Measurements from ENCODE around the gene SORL1.
A peak's percentile ranks its signal among the peaks of the same experiment; 100 is the strongest.
"Not testable (repeated sequence)": the region's sequence is repeated elsewhere in the genome, so short reads cannot be mapped to it uniquely, and the experiment has no call there.

SORL1 gene

GRCh38 chr11:121634273-121634672 lies 182.2 kb downstream of the SORL1 start:
- H3K4me3 ChIP-seq (ENCODE audit: low read depth, low read length), result no peak overlapping the region
- no peak for DNase-seq (ENCODE audit: low read depth)
- TF ChIP-seq MYC (IDR thresholded peaks at IDR 0.05; ENCODE audit: low read depth, low read length) (no peak), MAX (IDR thresholded peaks at IDR 0.05; ENCODE audit: low read depth, low read length) (no peak), POLR2A (IDR thresholded peaks at IDR 0.05; ENCODE audit: extremely low read depth, insufficient read length) (no peak)
- TF ChIP-seq, protein P1, sequence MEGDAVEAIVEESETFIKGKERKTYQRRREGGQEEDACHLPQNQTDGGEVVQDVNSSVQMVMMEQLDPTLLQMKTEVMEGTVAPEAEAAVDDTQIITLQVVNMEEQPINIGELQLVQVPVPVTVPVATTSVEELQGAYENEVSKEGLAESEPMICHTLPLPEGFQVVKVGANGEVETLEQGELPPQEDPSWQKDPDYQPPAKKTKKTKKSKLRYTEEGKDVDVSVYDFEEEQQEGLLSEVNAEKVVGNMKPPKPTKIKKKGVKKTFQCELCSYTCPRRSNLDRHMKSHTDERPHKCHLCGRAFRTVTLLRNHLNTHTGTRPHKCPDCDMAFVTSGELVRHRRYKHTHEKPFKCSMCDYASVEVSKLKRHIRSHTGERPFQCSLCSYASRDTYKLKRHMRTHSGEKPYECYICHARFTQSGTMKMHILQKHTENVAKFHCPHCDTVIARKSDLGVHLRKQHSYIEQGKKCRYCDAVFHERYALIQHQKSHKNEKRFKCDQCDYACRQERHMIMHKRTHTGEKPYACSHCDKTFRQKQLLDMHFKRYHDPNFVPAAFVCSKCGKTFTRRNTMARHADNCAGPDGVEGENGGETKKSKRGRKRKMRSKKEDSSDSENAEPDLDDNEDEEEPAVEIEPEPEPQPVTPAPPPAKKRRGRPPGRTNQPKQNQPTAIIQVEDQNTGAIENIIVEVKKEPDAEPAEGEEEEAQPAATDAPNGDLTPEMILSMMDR (IDR thresholded peaks at IDR 0.05; ENCODE audit: low read depth, low read length), result no peak

DNA sequence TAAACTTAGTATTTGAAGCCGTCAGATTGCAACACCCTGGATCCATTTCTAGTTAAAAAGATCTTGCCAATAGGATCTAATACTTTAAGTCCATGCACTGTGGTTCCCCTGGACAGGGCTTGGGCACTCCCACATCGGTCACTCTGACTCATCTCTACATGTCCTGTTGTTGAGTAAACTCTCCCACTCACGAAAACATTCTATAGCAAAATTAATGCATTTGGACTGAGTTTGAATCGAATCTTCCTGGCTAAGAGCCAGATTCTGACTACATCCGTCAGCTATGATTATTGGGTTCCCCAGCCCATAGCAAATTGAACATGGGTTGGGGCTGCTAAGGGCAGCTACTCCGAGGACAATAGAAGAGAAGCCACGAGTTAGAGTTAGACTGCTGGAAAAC lies 182.8 kb downstream of the SORL1 start:
- TF ChIP-seq, protein P1 (IDR thresholded peaks at IDR 0.05; ENCODE audit: low read depth, low read length), result no peak
- peak; percentile 36 for DNase-seq (ENCODE audit: low read depth)
- no peak overlapping the region for H3K4me3 ChIP-seq (ENCODE audit: low read depth, low read length)

GRCh38 chr11:121636081-121636799 lies 184.1 kb downstream of the SORL1 start:
- TF ChIP-seq MYC (IDR thresholded peaks at IDR 0.05; ENCODE audit: low read depth, low read length) (no peak), MAX (IDR thresholded peaks at IDR 0.05; ENCODE audit: low read depth, low read length) (no peak), POLR2A (IDR thresholded peaks at IDR 0.05; ENCODE audit: extremely low read depth, insufficient read length) (no peak)
- TF ChIP-seq, protein P1 (IDR thresholded peaks at IDR 0.05; ENCODE audit: low read depth, low read length), result no peak
- no peak for DNase-seq (ENCODE audit: low read depth)
- no peak overlapping the region for H3K4me3 ChIP-seq (ENCODE audit: low read depth, low read length)

DNA sequence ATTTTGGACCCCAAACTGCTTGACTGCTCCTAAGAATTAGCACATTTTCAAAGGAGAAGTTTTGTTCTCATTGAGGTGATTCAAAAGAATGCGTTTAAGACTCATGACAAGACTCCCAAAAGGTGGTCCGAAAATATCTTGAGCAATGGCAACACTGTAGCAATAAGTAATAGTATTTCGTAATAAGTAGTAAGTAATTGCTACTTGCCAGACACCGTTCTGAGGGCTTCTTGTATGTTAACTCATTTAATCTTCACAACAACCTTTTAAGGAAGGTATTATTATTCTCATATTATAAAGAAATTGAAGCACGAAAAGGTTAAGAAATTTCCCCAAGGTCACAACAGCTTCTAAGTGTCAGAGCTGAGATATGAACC lies 184.7 kb downstream of the SORL1 start:
- TF ChIP-seq MYC (IDR thresholded peaks at IDR 0.05; ENCODE audit: low read depth, low read length) (no peak), MAX (IDR thresholded peaks at IDR 0.05; ENCODE audit: low read depth, low read length) (no peak), POLR2A (IDR thresholded peaks at IDR 0.05; ENCODE audit: extremely low read depth, insufficient read length) (no peak)
- TF ChIP-seq, protein P1 (IDR thresholded peaks at IDR 0.05; ENCODE audit: low read depth, low read length), result no peak
- DNase-seq (ENCODE audit: low read depth), result peak; percentile 17
- H3K4me3 ChIP-seq (ENCODE audit: low read depth, low read length), result no peak overlapping the region

- DNase-seq (ENCODE audit: low read depth); H3K4me3 ChIP-seq (ENCODE audit: low read depth, low read length): not testable (repeated sequence)
Observed at GRCh38 chr11:121637587-121637986, 185.5 kb downstream of the SORL1 start.

- DNase-seq (ENCODE audit: low read depth), result peak; percentile 29
- TF ChIP-seq MAX (IDR thresholded peaks at IDR 0.05; ENCODE audit: low read depth, low read length) (no peak), POLR2A (IDR thresholded peaks at IDR 0.05; ENCODE audit: extremely low read depth, insufficient read length) (no peak), MYC (IDR thresholded peaks at IDR 0.05; ENCODE audit: low read depth, low read length) (no peak)
- TF ChIP-seq, protein P1 (IDR thresholded peaks at IDR 0.05; ENCODE audit: low read depth, low read length), result no peak
- no peak overlapping the region for H3K4me3 ChIP-seq (ENCODE audit: low read depth, low read length)
Observed at GRCh38 chr11:121643479-121644186, 191.5 kb downstream of the SORL1 start.
